Ureter (tissue), 1 donor: ENCODE measurements around the gene NEXN. TPM values are rescaled to one million over a fixed set of nuclear protein-coding genes. Genes with fewer than 3 reads are reported as not detected.

Experiments used
- DNase-seq: peaks from one replicate; pipeline ENCODE4 v3.0.0-alpha.2; 2020; ENCODE audit warnings: low spot score
- total RNA-seq: library from RNA; stranded (reverse); gene quantifications from one replicate; pipeline ENCODE4 v1.2.4, GENCODE V29; 2023
- donor health status: DM: yes; HTN: yes; CAD: no.

NEXN gene
- 22.9 TPM for total RNA-seq

- DNase-seq, result peak; percentile 79
These were observed at the start of gene NEXN for GRCh38 chr1:77888081-77888780. Gene NEXN (plus strand): TSS chr1:77888624. CDS start chr1:77916107, 27,483 bp downstream.

GRCh38 chr1:77841574-77841973, 46.9 kb upstream of the NEXN start:
- no peak for DNase-seq

DNA sequence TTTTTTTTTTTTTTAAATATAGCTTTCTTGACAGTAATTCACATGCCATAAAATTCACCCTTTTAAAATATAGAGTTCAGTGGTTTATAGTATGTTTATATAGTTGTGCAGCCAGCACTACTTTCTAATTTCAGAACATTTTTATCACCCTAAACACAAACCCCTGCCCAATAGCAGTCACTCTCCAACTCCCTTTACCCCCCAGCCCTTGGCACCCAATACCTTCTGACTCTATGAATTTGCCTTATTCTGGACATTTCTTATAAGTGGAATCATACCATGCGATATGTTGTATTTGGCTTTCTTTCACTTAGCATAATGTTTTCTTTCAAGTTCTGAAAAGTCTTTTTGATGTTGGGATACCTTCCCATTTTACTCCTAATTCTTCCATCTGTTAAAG, 42.5 kb upstream of the NEXN start:
- no peak for DNase-seq

DNA sequence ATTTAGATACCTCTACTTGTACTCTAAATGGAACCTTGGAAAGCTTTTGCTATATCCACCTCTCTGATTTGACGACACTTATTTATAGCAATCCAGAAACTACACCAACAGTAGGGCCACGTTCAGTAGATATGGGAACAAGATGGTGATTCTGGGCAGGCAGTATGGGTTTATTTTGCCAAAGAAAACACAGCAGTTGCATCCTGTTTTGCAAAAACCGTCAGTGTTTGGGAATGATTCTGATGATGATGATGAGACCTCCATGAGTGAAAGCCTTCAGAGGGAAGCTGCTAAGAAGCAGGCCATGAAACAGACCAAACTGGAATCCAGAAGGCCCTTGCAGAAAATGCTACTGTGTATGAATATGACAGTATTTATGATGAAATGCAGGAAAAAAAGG, 41.5 kb upstream of the NEXN start:
- no peak for DNase-seq

- no peak for DNase-seq
These were observed 40.8 kb upstream of the NEXN start for GRCh38 chr1:77847621-77848080.

DNA sequence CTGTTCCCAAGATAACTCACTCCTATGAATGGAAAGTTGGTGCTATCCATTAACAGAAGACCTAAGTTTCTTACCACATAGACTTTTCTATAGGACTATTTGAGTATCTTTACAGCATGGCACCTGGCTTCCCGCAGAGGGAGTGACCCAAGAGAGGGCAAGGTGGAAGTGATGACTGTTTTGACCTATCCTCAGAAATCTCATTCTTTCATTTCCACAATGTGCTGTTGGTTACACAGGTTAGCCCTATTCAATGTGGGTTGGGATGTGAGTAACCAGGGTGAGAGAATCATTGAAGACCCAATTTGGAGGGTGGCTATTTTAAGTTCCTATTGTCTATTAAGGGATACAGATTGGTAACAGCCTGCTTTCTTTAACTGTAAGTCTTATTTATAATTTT, 38.3 kb upstream of the NEXN start:
- DNase-seq, result no peak

DNA sequence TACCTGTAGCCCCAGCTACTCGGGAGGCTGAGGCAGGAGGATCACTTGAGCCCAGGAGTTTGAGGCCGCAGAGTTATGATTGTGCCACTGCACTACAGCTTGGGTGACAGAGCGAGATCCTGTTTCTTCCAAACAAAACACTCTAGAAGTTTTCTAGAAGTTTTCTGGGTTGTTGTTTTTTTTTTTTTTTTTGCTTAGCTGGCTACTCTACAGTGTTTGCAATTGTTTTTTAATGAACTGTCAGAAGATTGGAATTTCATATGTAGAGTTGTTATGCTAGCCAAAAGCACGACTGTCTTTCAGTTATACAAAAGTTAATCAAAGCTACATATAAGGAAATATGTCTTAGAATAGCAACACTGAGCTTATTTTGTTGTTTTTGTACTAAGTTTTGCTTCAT, 30.9 kb upstream of the NEXN start:
- no peak for DNase-seq

GRCh38 chr1:77858725-77859124, 29.7 kb upstream of the NEXN start:
- DNase-seq, result no peak

DNA sequence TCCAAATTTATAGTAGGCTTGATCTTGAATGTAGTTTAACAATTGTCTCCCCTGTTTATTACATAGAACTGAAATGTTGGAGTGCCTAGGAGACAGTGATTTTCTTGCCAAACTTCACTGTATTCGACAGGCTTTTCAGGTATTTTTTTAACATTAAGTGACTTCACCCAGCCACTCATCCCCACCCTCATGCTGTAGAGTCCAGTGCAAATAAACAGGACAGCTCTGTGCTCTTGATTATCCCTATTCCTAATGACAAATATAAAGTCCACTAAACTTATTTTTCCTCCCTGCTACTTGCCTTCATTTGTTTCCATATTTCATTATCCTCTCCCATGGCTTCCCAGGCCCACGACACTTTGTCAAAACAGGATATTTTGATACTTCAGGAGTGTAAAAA, 29.2 kb upstream of the NEXN start:
- DNase-seq, result no peak

GRCh38 chr1:77866296-77866695, 22.1 kb upstream of the NEXN start:
- no peak for DNase-seq

DNA sequence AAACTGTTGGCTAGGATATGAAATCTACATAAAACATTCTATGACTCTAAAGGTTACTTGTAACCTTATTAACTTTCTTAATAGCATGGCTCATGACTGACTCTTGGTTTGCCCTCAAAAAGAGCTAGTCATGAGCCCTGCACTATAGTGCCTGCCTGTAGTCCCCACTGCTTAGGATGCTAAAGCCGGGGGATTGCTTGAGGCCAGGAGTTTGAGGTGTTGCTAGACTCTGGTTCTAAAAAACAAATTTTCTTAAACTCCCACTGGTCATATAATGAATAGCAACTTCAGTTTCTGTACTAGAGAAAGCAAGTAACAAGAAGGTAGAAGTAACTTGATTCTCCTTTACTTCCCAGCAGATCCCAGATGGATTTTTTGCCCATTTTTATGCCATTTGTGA, 15.8 kb upstream of the NEXN start:
- no peak for DNase-seq

DNA sequence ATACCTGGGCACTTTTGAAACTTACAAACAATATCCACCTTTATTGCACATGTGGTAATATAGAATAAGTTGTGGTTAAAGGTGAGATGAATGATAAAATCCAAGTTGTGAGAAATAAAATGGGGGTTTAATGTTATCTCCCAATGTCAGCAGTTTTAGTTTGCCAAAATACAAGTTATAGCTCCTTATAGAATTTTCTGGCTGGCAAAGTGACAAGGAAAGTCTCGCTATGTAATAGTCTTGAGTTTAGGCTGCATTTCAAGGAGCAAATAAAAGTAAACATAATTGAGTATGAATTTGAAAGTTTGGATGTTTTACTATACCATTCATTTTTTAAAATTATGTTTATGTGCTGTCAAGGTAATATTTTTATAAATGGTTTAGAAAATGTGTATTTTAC, 15.0 kb upstream of the NEXN start:
- no peak for DNase-seq

- no peak for DNase-seq
These were observed 13.5 kb upstream of the NEXN start for GRCh38 chr1:77874804-77875445.

- DNase-seq, result no peak
These were observed 11.5 kb upstream of the NEXN start for GRCh38 chr1:77876884-77877283.

- no peak for DNase-seq
These were observed 7.4 kb upstream of the NEXN start for GRCh38 chr1:77881061-77881460.

DNA sequence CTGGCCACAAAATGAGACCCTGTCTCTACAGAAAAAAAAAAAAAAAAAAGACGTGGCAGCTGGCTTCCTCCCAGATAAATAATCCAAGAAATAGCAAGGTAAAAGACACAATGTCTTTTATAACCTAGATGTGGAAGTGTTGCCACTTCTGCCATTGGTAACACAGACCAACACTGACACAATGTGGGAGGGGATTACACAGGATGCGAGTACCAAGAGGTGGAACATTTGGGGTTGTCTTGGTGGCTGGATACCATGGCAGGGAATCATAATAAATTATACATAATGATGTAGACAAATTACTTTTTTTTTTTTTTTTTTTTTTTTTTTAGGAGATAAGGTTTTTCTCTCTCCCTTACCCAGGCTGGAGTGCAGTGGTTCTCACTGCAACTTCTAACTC, 6.0 kb upstream of the NEXN start:
- no peak for DNase-seq

GRCh38 chr1:77888781-77889642, 588 bp downstream of the NEXN start:
- no peak for DNase-seq

DNA sequence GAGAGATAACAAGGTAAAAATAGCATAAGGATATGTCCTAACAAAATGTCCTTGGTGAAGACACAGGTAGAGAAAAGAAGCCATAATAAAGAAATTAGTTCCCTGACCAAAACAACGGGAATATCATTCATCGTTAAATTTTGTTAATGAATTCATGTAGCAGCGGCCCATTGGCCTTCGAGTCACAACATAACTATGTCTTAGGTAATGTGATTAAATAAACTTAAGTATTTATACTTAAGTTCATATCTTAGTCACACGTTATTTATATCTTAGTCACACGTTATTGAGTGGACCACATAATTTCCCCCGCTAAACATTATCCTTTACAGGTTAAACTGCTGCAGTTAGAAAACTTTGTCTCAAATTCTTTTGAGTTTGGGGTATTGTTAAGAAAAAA, 1.2 kb downstream of the NEXN start:
- no peak for DNase-seq

GRCh38 chr1:77891200-77891599, 2.8 kb downstream of the NEXN start:
- no peak for DNase-seq

DNA sequence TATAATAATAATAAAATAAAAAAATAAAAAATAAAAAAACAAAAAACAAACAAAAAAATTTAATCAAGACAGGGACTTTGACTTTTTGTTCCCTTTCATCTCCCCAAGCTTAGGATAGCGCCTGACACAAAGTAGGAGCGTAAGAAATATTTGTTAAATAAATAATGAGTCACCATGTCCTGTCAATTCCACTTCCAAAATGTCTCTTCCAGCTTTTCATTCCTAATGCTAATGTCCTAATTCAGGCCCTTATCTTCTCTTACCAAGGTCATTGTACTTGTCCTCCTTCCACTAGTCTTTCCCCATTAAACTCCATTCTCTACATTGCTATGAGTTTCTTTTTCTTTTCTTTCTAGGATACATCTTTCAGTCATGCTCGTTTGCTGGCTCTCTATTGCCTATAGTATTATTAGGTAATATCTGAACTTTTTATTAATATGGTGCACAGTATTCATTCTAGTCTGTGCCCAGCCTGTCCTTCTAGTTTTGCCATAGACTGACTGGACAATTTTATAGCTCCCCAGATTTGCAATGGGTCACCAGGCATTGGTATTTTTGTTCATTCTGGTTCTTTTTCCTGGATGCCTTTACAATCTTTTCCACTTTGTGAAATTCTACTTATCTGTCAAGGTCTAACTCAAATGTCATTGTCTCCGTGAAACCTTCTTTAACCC, 11.4 kb downstream of the NEXN start:
- DNase-seq, result no peak

DNA sequence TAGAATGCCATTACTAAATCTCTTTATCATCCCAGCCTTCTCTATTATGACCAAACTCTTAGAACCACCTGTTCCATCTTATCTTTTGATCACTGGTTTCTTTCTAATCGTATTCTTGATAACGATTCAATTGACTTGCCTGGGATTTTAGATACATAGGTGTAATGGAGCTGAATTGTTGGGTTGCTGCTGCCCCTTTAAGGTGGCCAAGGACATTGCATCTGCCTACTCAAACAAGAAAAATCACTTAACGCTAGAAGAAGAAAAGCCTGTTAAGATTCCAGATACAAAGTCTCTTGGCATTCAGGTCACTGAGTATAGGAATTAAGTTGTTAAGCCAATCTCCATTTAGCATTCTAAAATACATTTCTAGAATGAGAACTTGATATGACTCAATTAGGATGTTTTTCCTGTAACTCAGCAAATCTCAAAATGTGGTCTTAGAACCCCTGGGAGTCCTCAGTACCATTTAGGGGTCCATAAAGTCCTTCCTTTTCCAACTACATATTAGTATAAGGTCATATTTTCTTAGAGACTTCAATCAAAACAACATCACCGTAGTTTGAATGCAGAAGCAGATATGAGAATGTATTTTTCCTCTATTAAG, 12.4 kb downstream of the NEXN start:
- DNase-seq, result no peak

GRCh38 chr1:77905603-77906002, 17.2 kb downstream of the NEXN start:
- DNase-seq, result no peak
